ENCODE data around the gene GLOD4. TPM values are rescaled to one million over a fixed set of nuclear protein-coding genes. Genes with fewer than 3 reads are reported as not detected.

Gene GLOD4
- total and polyA plus RNA-seq, 2 of the 4 experiments (the other 2 are of a cell fraction), result 26.3 to 36.7 TPM

DNA sequence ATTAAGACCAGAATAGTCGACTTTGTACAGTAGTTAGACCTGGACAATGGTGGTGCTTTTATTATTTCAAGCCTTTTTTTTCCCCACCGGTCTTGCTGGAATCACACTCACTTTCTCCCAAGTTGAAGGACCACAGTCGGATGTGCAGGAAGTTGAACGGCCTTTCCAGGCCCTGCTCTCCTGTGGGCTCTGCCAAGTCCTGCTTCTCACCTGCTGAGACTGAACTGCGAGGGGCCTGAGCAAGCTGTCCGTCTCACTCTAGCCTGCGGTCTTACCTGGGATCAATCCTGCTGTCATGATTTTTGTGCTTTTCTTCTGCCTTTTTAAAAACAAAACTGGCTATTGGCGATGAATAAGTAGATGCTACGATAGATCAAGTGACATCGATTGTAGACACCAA, 48.3 kb downstream of the GLOD4 start:
- peaks cover 11% of the 10 kb centered on the region for H3K36me3 ChIP-seq (ENCODE audit: control insufficient read depth, insufficient read depth, low read length)
- intact Hi-C loops (cut with micrococcal nuclease), result loop anchor here (5.0 kb wide), 1 partner anchor 249 kb away; no protein-coding TSS in a partner anchor
- no peak for ATAC-seq (ENCODE audit: low read depth)
- ChIA-PET POLR2A (ENCODE audit: unreplicated experiment) (no interaction called here), CTCF (no interaction called here)
- peak overlapping the region; percentile 13; the same call in 1 of the 2 replicates for H3K23ac ChIP-seq (ENCODE audit: low read depth, low read length)
- no peak overlapping the region for H3K14ac ChIP-seq (replicated peaks; ENCODE audit: low read depth, low read length)
- in situ Hi-C loops (cut with MboI; ENCODE audit: low sequenced_read_pairs), result no loop called here
- no peak overlapping the region for H2AFZ ChIP-seq (replicated peaks; ENCODE audit: low read length, poor library complexity)
- no peaks in the 10 kb centered on the region for H3K9me3 ChIP-seq (ENCODE audit: control insufficient read depth, insufficient read depth, low read length)
- no peak overlapping the region; the same call in 1 of the 2 replicates for H3K56ac ChIP-seq (ENCODE audit: extremely low read depth, insufficient read depth, low read length)
- peaks cover 33 to 66% of the 10 kb centered on the region in 2 experiments for H3K79me1 ChIP-seq (ENCODE audit: low read depth in 1 of 2, low read length in 2 of 2)
- H4K8ac ChIP-seq (ENCODE audit: low read depth in 2 of 2, low read length in 2 of 2), result peak overlapping the region in 1 of 2 experiments; percentile 63; a peak in 2 of 4 replicates
- dilution Hi-C loops (cut with HindIII; ENCODE audit: low sequenced_read_pairs, unreplicated experiment), result no loop called here
- TF ChIP-seq BHLHE40 (IDR thresholded peaks at IDR 0.05; ENCODE audit: low read depth, low read length) (no peak), CEBPB (IDR thresholded peaks at IDR 0.05; ENCODE audit: low read depth, low read length) (no peak), MXI1 (IDR thresholded peaks at IDR 0.05; ENCODE audit: borderline replicate concordance, low read depth, low read length) (no peak), CTCF (conservative IDR thresholded peaks at IDR 0.05; ENCODE audit: low read depth, low read length) (no peak), POLR2A (IDR thresholded peaks at IDR 0.05; ENCODE audit: low read depth, low read length) (no peak), SMC3 (IDR thresholded peaks at IDR 0.05; ENCODE audit: low read depth, low read length) (no peak), RAD21 (IDR thresholded peaks at IDR 0.05; ENCODE audit: low read length) (no peak), MAFK (IDR thresholded peaks at IDR 0.05; ENCODE audit: low read depth, low read length) (no peak), FOS (IDR thresholded peaks at IDR 0.05; ENCODE audit: low read depth, low read length) (no peak), MAZ (IDR thresholded peaks at IDR 0.05; ENCODE audit: borderline replicate concordance, low read depth, low read length) (no peak), RFX5 (IDR thresholded peaks at IDR 0.05; ENCODE audit: low read depth, low read length) (no peak), RCOR1 (IDR thresholded peaks at IDR 0.05; ENCODE audit: insufficient replicate concordance, low read length) (no peak)
- TF ChIP-seq, protein P1, sequence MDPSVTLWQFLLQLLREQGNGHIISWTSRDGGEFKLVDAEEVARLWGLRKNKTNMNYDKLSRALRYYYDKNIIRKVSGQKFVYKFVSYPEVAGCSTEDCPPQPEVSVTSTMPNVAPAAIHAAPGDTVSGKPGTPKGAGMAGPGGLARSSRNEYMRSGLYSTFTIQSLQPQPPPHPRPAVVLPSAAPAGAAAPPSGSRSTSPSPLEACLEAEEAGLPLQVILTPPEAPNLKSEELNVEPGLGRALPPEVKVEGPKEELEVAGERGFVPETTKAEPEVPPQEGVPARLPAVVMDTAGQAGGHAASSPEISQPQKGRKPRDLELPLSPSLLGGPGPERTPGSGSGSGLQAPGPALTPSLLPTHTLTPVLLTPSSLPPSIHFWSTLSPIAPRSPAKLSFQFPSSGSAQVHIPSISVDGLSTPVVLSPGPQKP (IDR thresholded peaks at IDR 0.05; ENCODE audit: borderline replicate concordance, low read depth, low read length), result no peak
- TF ChIP-seq, protein P2, sequence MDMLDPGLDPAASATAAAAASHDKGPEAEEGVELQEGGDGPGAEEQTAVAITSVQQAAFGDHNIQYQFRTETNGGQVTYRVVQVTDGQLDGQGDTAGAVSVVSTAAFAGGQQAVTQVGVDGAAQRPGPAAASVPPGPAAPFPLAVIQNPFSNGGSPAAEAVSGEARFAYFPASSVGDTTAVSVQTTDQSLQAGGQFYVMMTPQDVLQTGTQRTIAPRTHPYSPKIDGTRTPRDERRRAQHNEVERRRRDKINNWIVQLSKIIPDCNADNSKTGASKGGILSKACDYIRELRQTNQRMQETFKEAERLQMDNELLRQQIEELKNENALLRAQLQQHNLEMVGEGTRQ (IDR thresholded peaks at IDR 0.05; ENCODE audit: low read depth, low read length), result no peak
- H3K27me3 ChIP-seq (ENCODE audit: control insufficient read depth, insufficient read depth, low read length), result no peaks in the 10 kb centered on the region
- no peak overlapping the region for H3K18ac ChIP-seq (ENCODE audit: low read depth, low read length)
- 38% methylated on average over 2 of the region's 10 CpGs; no CpG with 5 or more reads in 1 of the 2 experiments for WGBS, 2 experiments (ENCODE audit: extremely low coverage in 2 of 2, insufficient read length in 1 of 2)
- H3K4ac ChIP-seq (ENCODE audit: low read depth, low read length), result peak overlapping the region; percentile 1; the same call in 1 of the 2 replicates
- no peak overlapping the region for H4K91ac ChIP-seq (ENCODE audit: insufficient read depth, low read depth, low read length)
- no peak overlapping the region for H2BK20ac ChIP-seq (ENCODE audit: low read depth, low read length)
- TSS peak; percentile 28 for BruUV-seq (replicated peaks)
- no peak overlapping the region; the same call in 1 of the 2 replicates for H3K27ac ChIP-seq (ENCODE audit: insufficient read depth, low read length)
- peaks cover 4% of the 10 kb centered on the region; the same call in 1 of the 2 replicates for H4K20me1 ChIP-seq (ENCODE audit: insufficient read depth, low read length)
- H3K9ac ChIP-seq (ENCODE audit: low read depth, low read length), result peak overlapping the region; percentile 26
- H2AK9ac ChIP-seq (replicated peaks; ENCODE audit: low read depth, low read length, poor library complexity), result no peak overlapping the region
- no peak for DNase-seq
- H4K5ac ChIP-seq (ENCODE audit: low read depth, low read length), result 0 out of 2 replicates have a peak overlapping the region, but pooled peaks have one; percentile 38
- no peak overlapping the region for H2BK15ac ChIP-seq (ENCODE audit: low read depth, low read length)
- H3K4me1 ChIP-seq (ENCODE audit: control insufficient read depth, insufficient read depth, low read length), result peaks cover 10% of the 10 kb centered on the region
- no peak overlapping the region for H2BK120ac ChIP-seq (ENCODE audit: low read depth, low read length)
- H3K4me2 ChIP-seq (ENCODE audit: low read depth, low read length), result peak overlapping the region; percentile 79
- peaks cover 8% of the 10 kb centered on the region for H3K9me1 ChIP-seq (ENCODE audit: insufficient read depth, low read length)
- H2AK5ac ChIP-seq (ENCODE audit: low read depth, low read length), result no peak overlapping the region; the same call in 1 of the 2 replicates
- H2BK5ac ChIP-seq (ENCODE audit: low read depth, low read length, poor library complexity, severe bottlenecking), result no peak overlapping the region
- peak overlapping the region; percentile 55; the same call in 1 of the 2 replicates for H3K4me3 ChIP-seq (ENCODE audit: insufficient read depth, low read depth, low read length)

All from IMR-90 (cell line).